ENCODE data around the gene RXFP4. TPM values are rescaled to one million over a fixed set of nuclear protein-coding genes. Genes with fewer than 3 reads are reported as not detected.
A peak's percentile ranks its signal among the peaks of the same experiment; 100 is the strongest.

Gene RXFP4
- total RNA-seq, 4 donors from 2014 or later: not detected

GRCh38 chr1:155913969-155914757 lies 27.3 kb upstream of the RXFP4 start:
- no peak overlapping the region for H3K4me3 ChIP-seq
- 74% methylated on average over 6 of the region's 6 CpGs for WGBS
- no peak for DNase-seq (ENCODE audit: extremely low spot score)
- H3K9me3 ChIP-seq: no peaks in the 10 kb centered on the region
- H3K27ac ChIP-seq (replicated peaks in 1 of 4): peak overlapping the region in 3 of 4 donors; percentile 6 to 52 (median 22)
- peaks cover 55 to 77% (median 76%) of the 10 kb centered on the region in 4 donors for H3K36me3 ChIP-seq
- TF ChIP-seq POLR2AphosphoS5 (IDR thresholded peaks at IDR 0.05): no peak
- TF ChIP-seq POLR2A (IDR thresholded peaks at IDR 0.05; ENCODE audit: low read depth): no peak
- TF ChIP-seq EP300 (IDR thresholded peaks at IDR 0.05): no peak
- TF ChIP-seq CTCF (IDR thresholded peaks at IDR 0.05): no peak
- H3K4me1 ChIP-seq: peaks cover 19 to 34% (median 22%) of the 10 kb centered on the region in 4 donors
- intact Hi-C loops (cut with DNase I): loop anchor here (10.0 kb wide), 1 partner anchor 49 kb away; no protein-coding TSS in a partner anchor
- H3K27me3 ChIP-seq: no peaks in the 10 kb centered on the region

- intact Hi-C loops (cut with DNase I): loop anchor here (10.0 kb wide), 1 partner anchor 54 kb away; no protein-coding TSS in a partner anchor
- 74% methylated on average over 3 of the region's 3 CpGs for WGBS
- Histone ChIP-seq H3K27me3 (no peaks in the 10 kb centered on the region), H3K4me3 (no peak overlapping the region), H3K27ac (replicated peaks in 1 of 4) (no peak overlapping the region), H3K9me3 (no peaks in the 10 kb centered on the region), H3K4me1 (peaks cover 0 to 10% (median 2%) of the 10 kb centered on the region in 4 donors), H3K36me3 (peaks cover 91 to 100% (median 99%) of the 10 kb centered on the region in 4 donors)
- no peak for DNase-seq (ENCODE audit: extremely low spot score)
- TF ChIP-seq POLR2A (IDR thresholded peaks at IDR 0.05; ENCODE audit: low read depth): no peak
- TF ChIP-seq POLR2AphosphoS5 (IDR thresholded peaks at IDR 0.05): no peak
- TF ChIP-seq EP300 (IDR thresholded peaks at IDR 0.05): no peak
- TF ChIP-seq CTCF (IDR thresholded peaks at IDR 0.05): no peak
Observed at GRCh38 chr1:155918660-155919059, 22.8 kb upstream of the RXFP4 start.

- WGBS: 97% methylated on average over 2 of the region's 2 CpGs
- H3K4me1 ChIP-seq: peaks cover 0 to 16% (median 5%) of the 10 kb centered on the region in 4 donors
- no peaks in the 10 kb centered on the region for H3K27me3 ChIP-seq
- H3K36me3 ChIP-seq: peaks cover 94 to 100% (median 99%) of the 10 kb centered on the region in 4 donors
- H3K4me3 ChIP-seq: no peak overlapping the region
- DNase-seq (ENCODE audit: extremely low spot score): no peak
- H3K9me3 ChIP-seq: no peaks in the 10 kb centered on the region
- no peak overlapping the region for H3K27ac ChIP-seq (replicated peaks in 1 of 4)
- TF ChIP-seq CTCF (IDR thresholded peaks at IDR 0.05) (no peak), EP300 (IDR thresholded peaks at IDR 0.05) (no peak), POLR2A (IDR thresholded peaks at IDR 0.05; ENCODE audit: low read depth) (no peak), POLR2AphosphoS5 (IDR thresholded peaks at IDR 0.05) (no peak)
- intact Hi-C loops (cut with DNase I): loop anchor here (10.0 kb wide), 1 partner anchor 55 kb away; no protein-coding TSS in a partner anchor
Observed at GRCh38 chr1:155919801-155920200, 21.6 kb upstream of the RXFP4 start.

GRCh38 chr1:155920717-155921116 lies 20.7 kb upstream of the RXFP4 start:
- Histone ChIP-seq H3K36me3 (peaks cover 94 to 100% (median 100%) of the 10 kb centered on the region in 4 donors), H3K27ac (replicated peaks in 1 of 4) (no peak overlapping the region), H3K4me1 (peaks cover 0 to 16% (median 2%) of the 10 kb centered on the region in 4 donors), H3K27me3 (no peaks in the 10 kb centered on the region), H3K9me3 (no peaks in the 10 kb centered on the region), H3K4me3 (no peak overlapping the region)
- 90% methylated on average over 3 of the region's 3 CpGs for WGBS
- no peak for DNase-seq (ENCODE audit: extremely low spot score)
- TF ChIP-seq POLR2A (IDR thresholded peaks at IDR 0.05; ENCODE audit: low read depth) (no peak), EP300 (IDR thresholded peaks at IDR 0.05) (no peak), POLR2AphosphoS5 (IDR thresholded peaks at IDR 0.05) (no peak), CTCF (IDR thresholded peaks at IDR 0.05) (no peak)
- intact Hi-C loops (cut with DNase I): no loop called here
